ENCODE measurements around the gene SLC1A6.

The SLC1A6 gene

GRCh38 chr19:14941189-14941588 is 38.5 kb downstream of the SLC1A6 start, which contains the start of gene OR7C2:
Gene OR7C2 (plus strand): TSS chr19:14941489. CDS start chr19:14941489, 0 bp downstream.
- H3K4me3 ChIP-seq (ENCODE audit: low read depth, low read length), result no peak within 1 kb of the TSS
- TF ChIP-seq CTCF (IDR thresholded peaks at IDR 0.05; ENCODE audit: low read depth, low read length), result no peak

GRCh38 chr19:14940266-14940665 is 39.4 kb downstream of the SLC1A6 start:
- H3K4me3 ChIP-seq (ENCODE audit: low read depth, low read length), result no peak overlapping the region
- no peak for TF ChIP-seq CTCF (IDR thresholded peaks at IDR 0.05; ENCODE audit: low read depth, low read length)

- no peak for TF ChIP-seq CTCF (IDR thresholded peaks at IDR 0.05; ENCODE audit: low read depth, low read length)
- no peak overlapping the region for H3K4me3 ChIP-seq (ENCODE audit: low read depth, low read length)
Observed at GRCh38 chr19:14933506-14933905, 46.2 kb downstream of the SLC1A6 start.

GRCh38 chr19:14916848-14917247 is 62.8 kb downstream of the SLC1A6 start:
- no peak overlapping the region for H3K4me3 ChIP-seq (ENCODE audit: low read depth, low read length)
- TF ChIP-seq CTCF (IDR thresholded peaks at IDR 0.05; ENCODE audit: low read depth, low read length), result no peak

- TF ChIP-seq CTCF (IDR thresholded peaks at IDR 0.05; ENCODE audit: low read depth, low read length), result no peak
- H3K4me3 ChIP-seq (ENCODE audit: low read depth, low read length), result no peak overlapping the region
Observed at GRCh38 chr19:14915116-14915515, 64.5 kb downstream of the SLC1A6 start.

- no peak overlapping the region for H3K4me3 ChIP-seq (ENCODE audit: low read depth, low read length)
- TF ChIP-seq CTCF (IDR thresholded peaks at IDR 0.05; ENCODE audit: low read depth, low read length), result no peak
Observed at GRCh38 chr19:14906711-14907110, 73.0 kb downstream of the SLC1A6 start.

GRCh38 chr19:14901675-14902260 is 77.9 kb downstream of the SLC1A6 start:
- no peak overlapping the region for H3K4me3 ChIP-seq (ENCODE audit: low read depth, low read length)
- TF ChIP-seq CTCF (IDR thresholded peaks at IDR 0.05; ENCODE audit: low read depth, low read length), result no peak

All from WI38 (cell line).